A673 (cell line): Measurements from ENCODE around the gene RESP18. TPM values are rescaled to one million over a fixed set of nuclear protein-coding genes. Genes with fewer than 3 reads are reported as not detected.

Experiments
- BruUV-seq: library from RNA; stranded (reverse); fragments of 400-500 nt; replicated peaks from 2 replicates; lab custom pipeline; 2021; lab: Mats Ljungman, UMichigan
- CTCF ChIA-PET: fragments of 300-600 bp; sonication (Branson Sonifier 250); formaldehyde crosslinking; loops from one replicate; lab custom pipeline; 2022; ENCODE audit warnings: antibody characterized with exemption; lab: Charles Lee
- POLR2A ChIA-PET: fragments of 300-600 bp; sonication (Branson Sonifier 250); formaldehyde crosslinking; loops from one replicate; lab custom pipeline; 2022; ENCODE audit warnings: antibody characterized with exemption; ENCODE audit not compliant: low non-redundant PET; lab: Charles Lee
- DNase-seq: peaks from one replicate; pipeline ENCODE4 v3.0.0-alpha.2; 2015; ENCODE audit warnings: low spot score
- H3K27ac ChIP-seq: fragments of 200-600 bp; sonication (generic); 2 replicates; pipeline ENCODE4 v1.5.1; 2016; ENCODE audit warnings: mixed run types, low read depth, mild to moderate bottlenecking, mixed read lengths, antibody characterized with exemption, low read length; ENCODE audit not compliant: poor library complexity, severe bottlenecking
- H3K27me3 ChIP-seq: fragments of 200-600 bp; sonication (generic); replicated peaks from 2 replicates; pipeline ENCODE4 v1.6.1; 2017; ENCODE audit warnings: mixed run types, low read depth, mild to moderate bottlenecking, mixed read lengths, antibody characterized with exemption, low read length; ENCODE audit not compliant: insufficient read depth, poor library complexity
- H3K36me3 ChIP-seq: fragments of 200-600 bp; sonication (generic); 2 replicates; pipeline ENCODE4 v1.6.1; 2016; ENCODE audit warnings: mixed run types, mild to moderate bottlenecking, mixed read lengths, antibody characterized with exemption, low read length; ENCODE audit not compliant: insufficient read depth, poor library complexity, severe bottlenecking
- H3K4me1 ChIP-seq: fragments of 200-600 bp; sonication (generic); 2 replicates; pipeline ENCODE4 v1.6.1; 2017; ENCODE audit warnings: mixed run types, mild to moderate bottlenecking, mixed read lengths, antibody characterized with exemption, low read length; ENCODE audit not compliant: insufficient read depth, poor library complexity, severe bottlenecking
- H3K4me3 ChIP-seq: fragments of 200-600 bp; sonication (generic); 2 replicates; pipeline ENCODE4 v1.5.1; 2016; ENCODE audit warnings: low read depth, mixed run types, mild to moderate bottlenecking, mixed read lengths, low read length; ENCODE audit not compliant: poor library complexity, severe bottlenecking
- H3K9me3 ChIP-seq: fragments of 200-600 bp; sonication (generic); 2 replicates; pipeline ENCODE4 v1.6.1; 2016; ENCODE audit warnings: mixed run types, low read depth, mild to moderate bottlenecking, mixed read lengths, antibody characterized with exemption, low read length; ENCODE audit not compliant: poor library complexity, severe bottlenecking
- EZH2 ChIP-seq: fragments of 200-600 bp; sonication (generic); IDR thresholded peaks from 2 replicates; pipeline ENCODE4 v1.6.1; 2017; ENCODE audit warnings: borderline replicate concordance, low read depth, mild to moderate bottlenecking, mixed read lengths, antibody characterized with exemption, low read length; ENCODE audit not compliant: poor library complexity, severe bottlenecking
- intact Hi-C: fragments of 100-400 bp; cut with micrococcal nuclease; formaldehyde crosslinking; loops from one replicate; pipeline ENCODE4 v1.10.0; 2022; ENCODE audit not compliant: unreplicated experiment
- total RNA-seq: library from RNA; stranded (reverse); gene quantifications from 2 replicates; pipeline ENCODE4 v1.2.3, GENCODE V29; 2021
- TF ChIP-seq, protein P1 (sequence below): fragments of 300-800, 200-600 bp; sonication (generic); conservative IDR thresholded peaks from 2 replicates; pipeline ENCODE4 v1.5.1; 2017; ENCODE audit warnings: low read depth, mild to moderate bottlenecking, antibody characterized with exemption, low read length, moderate library complexity, mixed read lengths

Gene RESP18
- total RNA-seq, 1 experiment from 2014 or later, result not detected

DNA sequence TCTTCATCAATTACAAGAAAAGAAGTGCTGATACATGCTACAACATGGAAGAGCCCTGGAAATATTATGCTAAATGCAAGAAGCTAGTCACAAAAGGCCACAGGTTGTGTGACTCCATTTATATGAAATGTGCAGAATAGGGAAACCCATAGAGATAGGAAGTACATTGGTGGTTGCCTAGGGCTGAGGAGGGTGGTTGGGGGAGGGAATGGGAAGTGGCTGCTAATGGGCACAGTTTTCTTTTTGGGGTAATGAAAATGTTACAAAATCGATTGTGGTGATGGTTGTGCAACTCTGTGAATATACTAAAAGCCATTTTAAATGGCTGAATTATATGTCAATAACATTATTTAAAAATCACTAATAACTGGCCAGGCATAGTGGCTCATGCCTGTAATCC lies 24.3 kb upstream of the RESP18 start:
- Histone ChIP-seq H3K4me1 (no peaks in the 10 kb centered on the region), H3K4me3 (no peak overlapping the region), H3K27ac (no peak overlapping the region), H3K27me3 (peaks cover 32% of the 10 kb centered on the region), H3K36me3 (no peaks in the 10 kb centered on the region), H3K9me3 (no peaks in the 10 kb centered on the region)
- CTCF ChIA-PET, result interaction anchor here (0.6 kb wide), 1 partner anchor 183 kb away, joined by 6 read pairs; no protein-coding TSS in a partner anchor
- DNase-seq, result no peak
- intact Hi-C loops, result no loop called here
- POLR2A ChIA-PET, result no interaction called here
- no peak for TF ChIP-seq EZH2
- TF ChIP-seq, protein P1, sequence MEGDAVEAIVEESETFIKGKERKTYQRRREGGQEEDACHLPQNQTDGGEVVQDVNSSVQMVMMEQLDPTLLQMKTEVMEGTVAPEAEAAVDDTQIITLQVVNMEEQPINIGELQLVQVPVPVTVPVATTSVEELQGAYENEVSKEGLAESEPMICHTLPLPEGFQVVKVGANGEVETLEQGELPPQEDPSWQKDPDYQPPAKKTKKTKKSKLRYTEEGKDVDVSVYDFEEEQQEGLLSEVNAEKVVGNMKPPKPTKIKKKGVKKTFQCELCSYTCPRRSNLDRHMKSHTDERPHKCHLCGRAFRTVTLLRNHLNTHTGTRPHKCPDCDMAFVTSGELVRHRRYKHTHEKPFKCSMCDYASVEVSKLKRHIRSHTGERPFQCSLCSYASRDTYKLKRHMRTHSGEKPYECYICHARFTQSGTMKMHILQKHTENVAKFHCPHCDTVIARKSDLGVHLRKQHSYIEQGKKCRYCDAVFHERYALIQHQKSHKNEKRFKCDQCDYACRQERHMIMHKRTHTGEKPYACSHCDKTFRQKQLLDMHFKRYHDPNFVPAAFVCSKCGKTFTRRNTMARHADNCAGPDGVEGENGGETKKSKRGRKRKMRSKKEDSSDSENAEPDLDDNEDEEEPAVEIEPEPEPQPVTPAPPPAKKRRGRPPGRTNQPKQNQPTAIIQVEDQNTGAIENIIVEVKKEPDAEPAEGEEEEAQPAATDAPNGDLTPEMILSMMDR, result no peak
- BruUV-seq, result no TSS peak

DNA sequence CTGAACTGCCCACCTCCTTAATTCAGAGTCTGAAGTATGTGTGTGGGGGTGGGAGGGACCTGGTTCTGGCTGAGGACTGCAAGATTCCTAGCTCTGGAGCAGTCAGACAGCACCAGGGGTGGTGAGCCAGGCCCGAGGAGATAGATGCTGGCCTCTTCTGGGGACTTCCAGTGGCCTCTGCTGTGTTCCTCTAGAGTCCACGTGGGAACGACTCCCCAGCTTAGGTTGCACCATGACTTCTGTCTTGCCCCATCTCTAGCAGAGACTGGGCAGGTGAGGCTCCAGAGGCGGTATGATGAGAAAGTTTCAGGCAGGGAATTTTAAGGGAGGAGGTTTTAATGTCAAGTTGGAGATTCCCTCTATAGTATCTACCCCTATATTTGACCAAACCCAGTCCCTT lies 22.0 kb upstream of the RESP18 start:
- BruUV-seq, result no TSS peak
- no peak overlapping the region for H3K27ac ChIP-seq

DNA sequence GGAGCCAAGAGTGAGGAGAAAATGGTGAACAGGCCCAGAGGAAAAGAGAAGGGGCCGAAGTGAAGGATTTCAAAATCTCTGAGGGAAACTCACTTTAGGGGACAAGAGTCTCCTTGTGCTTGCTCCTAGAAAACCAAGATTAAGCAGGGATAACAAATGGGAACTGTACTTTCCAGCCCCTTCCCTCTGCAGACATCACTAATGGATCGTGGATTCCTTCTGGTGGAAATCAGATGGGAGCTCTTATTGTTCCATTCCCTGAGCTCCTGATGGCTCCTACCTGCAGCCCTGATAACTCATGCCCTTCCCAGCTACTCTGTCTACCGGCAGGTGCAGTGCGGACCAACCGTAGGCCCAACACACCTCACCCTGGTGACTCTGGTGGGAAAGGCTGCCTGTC lies 20.6 kb upstream of the RESP18 start:
- no peaks in the 10 kb centered on the region for H3K36me3 ChIP-seq
- no peak for TF ChIP-seq EZH2
- TF ChIP-seq, protein P1, result no peak
- BruUV-seq, result no TSS peak
- H3K9me3 ChIP-seq, result no peaks in the 10 kb centered on the region
- POLR2A ChIA-PET, result no interaction called here
- intact Hi-C loops, result loop anchor here (5.0 kb wide), 1 partner anchor 191 kb away; the partner anchor contains the start of gene NHEJ1
- H3K4me1 ChIP-seq, result no peaks in the 10 kb centered on the region
- no peak overlapping the region for H3K27ac ChIP-seq
- H3K27me3 ChIP-seq, result peaks cover 25% of the 10 kb centered on the region
- no peak for DNase-seq
- CTCF ChIA-PET, result interaction anchor here (0.6 kb wide), 1 partner anchor 432 kb away, joined by 6 read pairs; no protein-coding TSS in a partner anchor
- no peak overlapping the region for H3K4me3 ChIP-seq

More for the DNA sequence above, 22.0 kb upstream of the RESP18 start:
- CTCF ChIA-PET, result no interaction called here
- DNase-seq, result no peak
- POLR2A ChIA-PET, result no interaction called here
- Histone ChIP-seq H3K4me1 (no peaks in the 10 kb centered on the region), H3K4me3 (no peak overlapping the region), H3K36me3 (no peaks in the 10 kb centered on the region), H3K27me3 (peaks cover 36% of the 10 kb centered on the region), H3K9me3 (no peaks in the 10 kb centered on the region)
- TF ChIP-seq, protein P1, result no peak
- TF ChIP-seq EZH2, result no peak
- intact Hi-C loops, result loop anchor here (5.0 kb wide), 1 partner anchor 192 kb away; the partner anchor contains the start of gene NHEJ1
